ENCODE data around the gene CCDC93.

Gene CCDC93

GRCh38 chr2:118013724-118014491 lies at the start of gene CCDC93:
Gene CCDC93 (minus strand): TSS chr2:118014070. CDS start chr2:118013995, 75 bp downstream.
- DNase-seq: peak; percentile 78 to 80

GRCh38 chr2:118062669-118063068 lies 48.8 kb upstream of the CCDC93 start:
- no peak for DNase-seq

GRCh38 chr2:118062048-118062447 lies 48.2 kb upstream of the CCDC93 start:
- DNase-seq: no peak

GRCh38 chr2:118061135-118061955 lies 47.5 kb upstream of the CCDC93 start:
- DNase-seq: peak; percentile 37 to 41

GRCh38 chr2:118059919-118060478 lies 46.1 kb upstream of the CCDC93 start:
- no peak for DNase-seq

- DNase-seq: no peak
These were observed 45.1 kb upstream of the CCDC93 start for GRCh38 chr2:118058951-118059350.

GRCh38 chr2:118056801-118057200 lies 42.9 kb upstream of the CCDC93 start:
- DNase-seq: no peak

GRCh38 chr2:118056165-118056534 lies 42.3 kb upstream of the CCDC93 start:
- no peak for DNase-seq

GRCh38 chr2:118055512-118056164 lies 41.8 kb upstream of the CCDC93 start:
- DNase-seq: no peak

- no peak for DNase-seq
These were observed 40.5 kb upstream of the CCDC93 start for GRCh38 chr2:118054213-118055008.

GRCh38 chr2:118053681-118054080 lies 39.8 kb upstream of the CCDC93 start:
- no peak for DNase-seq

- no peak for DNase-seq
These were observed 38.6 kb upstream of the CCDC93 start for GRCh38 chr2:118052474-118052873.

- DNase-seq: no peak
These were observed 38.0 kb upstream of the CCDC93 start for GRCh38 chr2:118051826-118052358.

GRCh38 chr2:118050974-118051373 lies 37.1 kb upstream of the CCDC93 start:
- DNase-seq: no peak

GRCh38 chr2:118050386-118050785 lies 36.5 kb upstream of the CCDC93 start:
- no peak for DNase-seq

- no peak for DNase-seq
These were observed 35.9 kb upstream of the CCDC93 start for GRCh38 chr2:118049816-118050140.

GRCh38 chr2:118049140-118049815 lies 35.4 kb upstream of the CCDC93 start:
- DNase-seq: no peak

GRCh38 chr2:118048401-118048800 lies 34.5 kb upstream of the CCDC93 start:
- DNase-seq: no peak

- peak in 1 of 2 experiments; percentile 7 for DNase-seq
These were observed 33.5 kb upstream of the CCDC93 start for GRCh38 chr2:118047380-118047826.

- peak; percentile 66 to 68 for DNase-seq
These were observed 32.9 kb upstream of the CCDC93 start for GRCh38 chr2:118046634-118047210.

- no peak for DNase-seq
These were observed 31.4 kb upstream of the CCDC93 start for GRCh38 chr2:118045286-118045685.

Data from Kasumi-1 (cell line).